ENCODE results near the gene PTPRO. TPM values are rescaled to one million over a fixed set of nuclear protein-coding genes. Genes with fewer than 3 reads are reported as not detected.

PTPRO gene
- total RNA-seq, 1 donor from 2014 or later = 4.3 TPM

DNA sequence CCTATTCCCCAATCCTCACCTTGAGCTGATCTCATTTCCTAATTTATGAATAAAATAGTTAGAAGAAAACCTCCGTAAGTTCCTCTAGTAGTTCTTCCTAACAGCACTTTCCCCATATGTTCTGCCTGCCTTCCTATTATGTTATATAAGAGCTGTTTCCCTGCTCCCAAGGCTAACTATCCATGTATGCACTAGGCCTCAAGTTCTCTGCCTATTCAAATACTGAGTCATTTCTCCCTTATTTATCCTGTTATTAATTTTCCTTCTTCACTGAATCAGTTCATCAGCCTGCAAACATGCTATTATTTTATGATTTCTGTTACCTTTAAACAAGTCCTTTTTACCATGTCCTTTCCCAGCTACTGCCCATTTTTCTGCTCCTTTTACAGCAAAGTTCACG, 302.8 kb downstream of the PTPRO start:
- DNase-seq (ENCODE audit: low spot score in 2 of 2, unreplicated experiment in 2 of 2) = no peak
- Mint-ChIP-seq H3K4me1 (peaks cover 44% of the 10 kb centered on the region), H3K27me3 (ENCODE audit: low read depth) (no peaks in the 10 kb centered on the region), H3K27ac (no peak overlapping the region), H3K4me3 (no peak overlapping the region), H3K9me3 (no peaks in the 10 kb centered on the region), H3K36me3 (peaks cover 9% of the 10 kb centered on the region)
- TF ChIP-seq, protein P1, sequence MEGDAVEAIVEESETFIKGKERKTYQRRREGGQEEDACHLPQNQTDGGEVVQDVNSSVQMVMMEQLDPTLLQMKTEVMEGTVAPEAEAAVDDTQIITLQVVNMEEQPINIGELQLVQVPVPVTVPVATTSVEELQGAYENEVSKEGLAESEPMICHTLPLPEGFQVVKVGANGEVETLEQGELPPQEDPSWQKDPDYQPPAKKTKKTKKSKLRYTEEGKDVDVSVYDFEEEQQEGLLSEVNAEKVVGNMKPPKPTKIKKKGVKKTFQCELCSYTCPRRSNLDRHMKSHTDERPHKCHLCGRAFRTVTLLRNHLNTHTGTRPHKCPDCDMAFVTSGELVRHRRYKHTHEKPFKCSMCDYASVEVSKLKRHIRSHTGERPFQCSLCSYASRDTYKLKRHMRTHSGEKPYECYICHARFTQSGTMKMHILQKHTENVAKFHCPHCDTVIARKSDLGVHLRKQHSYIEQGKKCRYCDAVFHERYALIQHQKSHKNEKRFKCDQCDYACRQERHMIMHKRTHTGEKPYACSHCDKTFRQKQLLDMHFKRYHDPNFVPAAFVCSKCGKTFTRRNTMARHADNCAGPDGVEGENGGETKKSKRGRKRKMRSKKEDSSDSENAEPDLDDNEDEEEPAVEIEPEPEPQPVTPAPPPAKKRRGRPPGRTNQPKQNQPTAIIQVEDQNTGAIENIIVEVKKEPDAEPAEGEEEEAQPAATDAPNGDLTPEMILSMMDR (IDR thresholded peaks at IDR 0.05; ENCODE audit: unreplicated experiment) = no peak

DNA sequence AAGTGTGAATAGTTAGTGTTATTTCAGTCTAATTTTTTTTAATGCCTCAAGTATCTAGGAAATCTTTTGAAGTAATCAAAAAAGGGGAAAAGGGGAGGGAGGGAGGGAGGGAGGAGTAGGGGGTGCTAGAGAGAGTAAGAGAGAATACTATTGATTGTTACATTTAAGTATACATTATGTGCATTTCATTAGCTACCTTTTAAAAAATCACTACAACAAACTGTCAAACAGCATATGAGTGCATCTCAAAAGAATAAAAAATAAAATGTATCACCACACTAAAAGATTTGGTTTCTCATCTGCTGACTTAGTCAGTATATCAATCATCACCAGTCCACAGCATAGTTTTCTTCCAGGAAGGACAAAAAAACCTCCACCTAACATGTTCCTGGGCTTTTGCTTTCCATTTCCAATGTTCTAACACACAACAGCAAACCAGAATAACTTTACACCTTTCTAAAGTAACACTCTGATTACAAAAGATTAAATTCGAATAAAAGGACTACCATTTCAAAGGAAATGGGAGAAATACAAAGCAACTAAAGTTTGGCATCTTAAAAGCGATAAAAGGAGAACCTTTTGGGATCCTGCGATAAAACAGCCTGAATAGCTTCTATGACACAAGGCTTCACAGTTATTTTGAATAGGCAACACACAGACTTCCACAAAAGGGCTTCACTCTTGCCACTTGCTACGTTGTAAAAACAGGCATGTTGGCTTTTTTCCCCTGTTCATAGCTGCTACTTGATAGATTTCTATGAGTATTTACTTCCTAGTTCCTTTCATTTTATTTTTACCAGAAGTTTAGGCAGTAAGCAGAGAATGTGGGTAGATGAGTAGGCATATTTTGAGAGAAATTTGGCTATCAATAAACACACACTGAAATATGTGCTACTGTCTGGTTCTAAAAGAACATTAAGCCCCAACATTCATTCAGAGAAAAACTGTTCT, 306.0 kb downstream of the PTPRO start:
- Mint-ChIP-seq H3K4me1 (peaks cover 35% of the 10 kb centered on the region), H3K9me3 (no peaks in the 10 kb centered on the region), H3K4me3 (no peak overlapping the region), H3K27me3 (ENCODE audit: low read depth) (no peaks in the 10 kb centered on the region), H3K27ac (peak overlapping the region; percentile 80), H3K36me3 (peaks cover 10% of the 10 kb centered on the region)
- TF ChIP-seq, protein P1 (IDR thresholded peaks at IDR 0.05; ENCODE audit: unreplicated experiment) = no peak
- no peak for DNase-seq (ENCODE audit: low spot score in 2 of 2, unreplicated experiment in 2 of 2)

DNA sequence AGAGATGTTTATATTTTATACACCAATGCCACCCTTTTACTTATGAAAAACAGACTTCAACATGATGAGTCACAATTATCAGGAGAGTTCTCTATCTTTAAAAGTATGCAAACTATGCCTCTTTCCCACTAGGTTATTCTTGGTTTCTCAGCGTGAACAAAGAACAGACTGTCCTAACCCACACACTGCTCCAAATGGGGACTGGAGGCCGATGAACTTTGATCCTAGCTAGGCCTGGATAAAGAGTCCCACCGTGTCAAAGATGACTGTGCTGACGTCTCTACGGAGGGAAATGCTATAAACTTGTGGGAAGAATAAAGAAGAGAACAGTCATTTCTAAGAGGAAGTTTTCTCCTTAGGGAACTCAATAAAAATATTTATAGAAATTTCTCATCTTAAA, 306.8 kb downstream of the PTPRO start:
- H3K36me3 Mint-ChIP-seq = peaks cover 9% of the 10 kb centered on the region
- TF ChIP-seq, protein P1 (IDR thresholded peaks at IDR 0.05; ENCODE audit: unreplicated experiment) = no peak
- peak overlapping the region; percentile 99 for H3K27ac Mint-ChIP-seq
- DNase-seq (ENCODE audit: low spot score in 2 of 2, unreplicated experiment in 2 of 2) = no peak
- no peak overlapping the region for H3K4me3 Mint-ChIP-seq
- H3K27me3 Mint-ChIP-seq (ENCODE audit: low read depth) = no peaks in the 10 kb centered on the region
- H3K4me1 Mint-ChIP-seq = peaks cover 36% of the 10 kb centered on the region
- no peaks in the 10 kb centered on the region for H3K9me3 Mint-ChIP-seq

DNA sequence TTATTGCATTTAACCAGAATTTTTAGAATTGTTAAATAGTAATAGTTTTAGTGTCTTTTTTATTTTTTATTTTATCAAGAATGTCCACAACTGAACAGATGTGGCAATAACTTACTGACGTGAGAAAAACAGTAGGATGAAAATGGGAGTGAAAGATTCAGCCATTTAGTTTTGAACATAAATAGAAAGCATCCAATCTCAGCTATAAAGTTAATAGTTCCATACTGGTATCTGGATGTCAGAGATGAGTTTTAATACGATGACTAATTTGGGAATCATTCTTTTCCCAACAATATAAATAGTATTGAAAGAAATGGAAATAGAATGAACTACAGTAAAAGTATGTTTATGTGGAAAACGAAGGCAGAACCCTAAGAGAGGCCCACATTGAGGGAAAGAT, 307.5 kb downstream of the PTPRO start:
- H3K36me3 Mint-ChIP-seq = peaks cover 5% of the 10 kb centered on the region
- peak overlapping the region; percentile 67 for H3K27ac Mint-ChIP-seq

DNA sequence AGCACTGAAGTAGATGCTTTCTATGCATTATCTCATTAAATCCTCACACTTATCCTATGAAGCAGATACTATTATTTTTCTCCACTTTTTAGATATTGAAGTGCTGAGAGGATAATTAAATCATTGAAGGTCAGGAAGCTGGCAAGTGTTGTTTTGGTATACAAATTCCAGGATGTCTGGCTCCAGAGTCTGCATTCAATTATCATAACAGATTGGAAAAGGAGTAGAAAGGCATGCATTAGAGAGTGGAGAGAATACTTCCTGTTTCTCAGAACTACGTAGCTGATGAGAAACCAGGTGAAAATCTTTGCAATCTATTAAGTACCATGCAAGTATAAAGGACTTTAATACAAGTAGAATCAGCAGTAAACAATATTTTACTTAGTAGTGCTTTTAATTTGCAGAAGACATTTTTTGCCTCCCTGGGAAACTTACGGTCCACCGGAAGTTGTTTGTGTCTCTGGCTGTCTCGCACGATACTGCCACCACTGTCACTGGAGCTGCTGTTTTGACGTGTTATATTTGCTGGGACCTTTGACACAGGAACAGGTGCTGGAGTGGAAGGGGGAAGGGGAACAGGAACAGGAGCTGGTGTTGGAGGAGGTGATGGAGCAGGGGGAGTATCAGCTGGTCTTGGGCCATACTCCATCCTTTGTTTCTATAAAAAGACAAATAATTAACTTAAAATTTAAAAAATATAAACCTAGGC, 308.9 kb downstream of the PTPRO start:
- TF ChIP-seq, protein P1 (IDR thresholded peaks at IDR 0.05; ENCODE audit: unreplicated experiment) = no peak
- H3K4me1 Mint-ChIP-seq = peaks cover 38% of the 10 kb centered on the region
- no peak for DNase-seq (ENCODE audit: low spot score in 2 of 2, unreplicated experiment in 2 of 2)
- H3K9me3 Mint-ChIP-seq = no peaks in the 10 kb centered on the region
- no peaks in the 10 kb centered on the region for H3K27me3 Mint-ChIP-seq (ENCODE audit: low read depth)
- no peak overlapping the region for H3K4me3 Mint-ChIP-seq
- peaks cover 5% of the 10 kb centered on the region for H3K36me3 Mint-ChIP-seq
- no peak overlapping the region for H3K27ac Mint-ChIP-seq

More for the DNA sequence above, 307.5 kb downstream of the PTPRO start:
- Mint-ChIP-seq H3K9me3 (no peaks in the 10 kb centered on the region), H3K4me1 (peaks cover 38% of the 10 kb centered on the region), H3K27me3 (ENCODE audit: low read depth) (no peaks in the 10 kb centered on the region), H3K4me3 (no peak overlapping the region)
- DNase-seq (ENCODE audit: low spot score in 2 of 2, unreplicated experiment in 2 of 2) = no peak
- TF ChIP-seq, protein P1 (IDR thresholded peaks at IDR 0.05; ENCODE audit: unreplicated experiment) = no peak
